Measurements from ENCODE around the gene PDP2.

Gene PDP2

DNA sequence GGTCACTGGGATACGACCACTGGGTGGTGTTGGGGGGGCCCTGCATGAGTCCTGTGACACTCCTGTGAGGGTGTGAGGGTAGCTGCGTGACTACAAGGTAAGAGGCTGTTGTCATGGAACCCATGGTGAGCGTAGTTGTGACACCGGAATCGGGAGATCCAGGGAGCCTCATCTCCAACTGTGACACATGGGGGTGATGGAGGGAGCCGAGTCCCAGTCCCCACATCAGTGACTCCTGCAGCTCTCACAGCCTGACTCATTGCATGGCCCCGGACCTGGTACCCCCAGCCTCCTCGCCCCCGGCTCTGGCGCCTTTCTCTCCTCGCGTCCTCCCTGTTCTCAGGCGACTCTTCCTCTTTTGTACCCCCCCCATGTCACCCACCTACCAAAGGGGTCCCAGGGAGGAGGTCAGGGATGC lies 24.1 kb downstream of the PDP2 start:
- TF ChIP-seq, protein P1, sequence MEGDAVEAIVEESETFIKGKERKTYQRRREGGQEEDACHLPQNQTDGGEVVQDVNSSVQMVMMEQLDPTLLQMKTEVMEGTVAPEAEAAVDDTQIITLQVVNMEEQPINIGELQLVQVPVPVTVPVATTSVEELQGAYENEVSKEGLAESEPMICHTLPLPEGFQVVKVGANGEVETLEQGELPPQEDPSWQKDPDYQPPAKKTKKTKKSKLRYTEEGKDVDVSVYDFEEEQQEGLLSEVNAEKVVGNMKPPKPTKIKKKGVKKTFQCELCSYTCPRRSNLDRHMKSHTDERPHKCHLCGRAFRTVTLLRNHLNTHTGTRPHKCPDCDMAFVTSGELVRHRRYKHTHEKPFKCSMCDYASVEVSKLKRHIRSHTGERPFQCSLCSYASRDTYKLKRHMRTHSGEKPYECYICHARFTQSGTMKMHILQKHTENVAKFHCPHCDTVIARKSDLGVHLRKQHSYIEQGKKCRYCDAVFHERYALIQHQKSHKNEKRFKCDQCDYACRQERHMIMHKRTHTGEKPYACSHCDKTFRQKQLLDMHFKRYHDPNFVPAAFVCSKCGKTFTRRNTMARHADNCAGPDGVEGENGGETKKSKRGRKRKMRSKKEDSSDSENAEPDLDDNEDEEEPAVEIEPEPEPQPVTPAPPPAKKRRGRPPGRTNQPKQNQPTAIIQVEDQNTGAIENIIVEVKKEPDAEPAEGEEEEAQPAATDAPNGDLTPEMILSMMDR (IDR thresholded peaks at IDR 0.05; ENCODE audit: borderline replicate concordance, insufficient read depth, low read depth, low read length) = no peak
- H3K4me3 ChIP-seq (ENCODE audit: low read depth, low read length) = no peak overlapping the region

DNA sequence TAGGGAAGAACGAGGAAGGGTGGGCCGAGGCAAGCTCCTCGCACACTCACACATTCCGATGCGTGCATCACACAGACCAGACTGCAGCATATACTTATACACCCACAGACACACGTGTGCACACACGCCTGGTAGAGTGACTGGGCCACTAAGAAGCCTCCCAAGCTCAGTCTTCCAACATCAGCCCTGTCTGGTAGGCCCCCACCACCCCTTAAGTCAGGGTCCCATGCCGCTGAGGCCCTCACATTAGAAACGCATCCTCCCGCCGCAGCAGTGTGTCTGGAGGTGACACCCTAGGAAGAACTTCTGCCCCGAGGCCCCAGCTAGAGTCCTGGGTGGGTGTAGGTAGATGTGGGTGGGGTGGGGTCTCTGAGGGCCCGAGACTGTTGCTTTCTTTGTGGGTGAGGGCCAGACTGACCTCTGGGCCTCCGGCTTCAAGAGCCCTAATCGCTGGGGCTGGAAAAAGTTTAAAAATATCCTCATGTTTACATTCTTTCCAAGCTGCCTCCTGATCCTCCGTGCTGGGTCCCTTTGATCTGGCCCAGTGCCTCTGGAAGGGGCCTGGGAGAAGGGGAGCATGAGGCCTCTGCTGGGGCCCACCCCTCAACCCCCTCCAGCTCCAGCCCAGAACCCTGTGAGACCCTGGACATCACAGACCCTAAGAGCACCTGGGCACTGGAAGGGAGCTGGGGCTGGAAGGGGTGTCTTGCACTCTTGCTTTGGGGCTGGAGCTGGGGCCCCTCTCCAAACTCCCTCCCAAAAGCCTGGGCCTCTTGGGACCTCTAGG lies 24.7 kb downstream of the PDP2 start:
- TF ChIP-seq, protein P1 (IDR thresholded peaks at IDR 0.05; ENCODE audit: borderline replicate concordance, insufficient read depth, low read depth, low read length) = no peak
- no peak overlapping the region for H3K4me3 ChIP-seq (ENCODE audit: low read depth, low read length)

DNA sequence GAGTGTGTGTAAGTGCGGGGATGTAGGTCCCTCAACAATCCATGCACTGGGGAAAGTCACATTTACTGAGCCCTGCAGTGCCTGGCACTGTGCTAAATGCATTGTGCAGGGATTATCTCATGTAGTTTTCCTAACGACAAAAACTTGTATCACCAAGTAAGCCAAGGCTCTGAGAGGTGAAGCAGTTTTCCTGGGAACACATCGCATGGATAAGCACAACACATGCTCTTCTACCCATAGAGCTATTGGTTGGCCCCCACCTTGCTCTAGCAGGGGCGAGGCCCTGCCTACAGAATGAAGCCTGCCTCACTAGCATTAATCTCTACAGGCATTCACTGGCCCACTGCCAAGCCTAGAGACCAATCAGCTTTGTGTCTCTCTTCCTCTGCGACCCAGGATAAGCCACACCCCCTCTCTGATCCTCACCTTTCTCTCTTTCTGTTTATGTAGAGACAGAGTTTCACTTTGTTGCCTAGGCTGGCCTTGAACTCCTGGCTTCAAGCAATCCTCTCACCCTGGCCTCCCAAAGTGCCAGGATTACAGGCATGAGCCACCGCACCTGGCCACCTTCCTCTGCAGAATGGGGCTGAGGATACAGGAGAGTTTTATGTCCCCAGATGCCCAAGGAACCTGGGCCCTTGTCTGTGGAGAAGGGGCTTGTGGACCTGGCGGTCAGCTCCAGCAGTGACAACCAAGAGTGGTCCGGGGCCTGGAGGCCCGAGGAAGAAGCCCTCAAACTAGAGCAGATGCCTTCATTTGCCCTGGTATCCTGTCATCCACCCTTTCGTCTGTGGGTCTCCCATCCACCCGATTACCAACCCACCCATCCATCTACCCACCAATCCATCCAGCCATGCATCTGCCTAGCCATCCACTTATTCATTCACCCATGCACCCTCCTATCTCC lies 25.6 kb downstream of the PDP2 start:
- H3K4me3 ChIP-seq (ENCODE audit: low read depth, low read length) = no peak overlapping the region
- TF ChIP-seq, protein P1 (IDR thresholded peaks at IDR 0.05; ENCODE audit: borderline replicate concordance, insufficient read depth, low read depth, low read length) = no peak

DNA sequence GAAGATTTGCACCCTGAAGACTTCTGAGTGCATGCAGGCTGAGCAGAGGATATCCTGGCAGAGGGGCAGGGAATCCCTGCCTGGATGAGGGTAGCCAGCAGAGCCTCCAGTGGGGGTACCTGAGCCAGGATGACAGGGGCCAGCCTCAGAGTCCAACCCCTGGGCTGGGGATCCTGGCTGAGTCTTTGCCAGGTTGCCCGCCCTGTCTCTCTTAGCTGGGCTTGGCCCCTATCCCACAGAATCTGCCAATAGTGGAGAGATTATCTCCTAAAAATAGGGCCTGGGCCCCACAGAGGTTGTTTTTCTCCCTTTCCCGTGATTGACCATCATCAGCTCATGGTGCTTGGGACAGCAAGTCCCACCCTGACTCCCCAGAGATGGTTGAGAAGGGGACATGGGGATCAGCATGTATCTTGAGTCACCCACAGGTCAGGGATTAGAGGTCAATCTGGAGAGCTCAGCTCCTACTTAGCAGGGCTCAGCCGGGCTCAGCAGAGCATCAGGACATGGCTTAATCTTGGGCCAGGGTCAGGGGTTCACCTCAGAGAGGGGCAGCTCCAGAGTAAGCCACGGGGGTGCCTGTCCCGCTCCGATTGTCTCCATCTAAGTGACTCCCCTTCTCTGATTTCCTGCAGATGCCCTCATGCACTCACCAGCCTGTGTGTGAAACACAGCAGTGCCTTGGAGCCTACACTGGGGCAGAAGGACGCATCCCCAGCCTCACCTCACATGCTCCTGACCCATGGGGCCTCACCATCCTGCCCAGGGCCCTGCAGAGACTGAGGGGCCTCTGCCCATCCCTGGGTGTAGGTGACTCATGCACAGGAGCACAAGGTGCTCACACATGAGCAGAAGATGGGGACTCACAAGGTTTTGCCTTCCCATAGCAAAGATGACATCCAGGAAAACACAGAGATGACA lies 26.9 kb downstream of the PDP2 start:
- H3K4me3 ChIP-seq (ENCODE audit: low read depth, low read length) = no peak overlapping the region
- TF ChIP-seq, protein P1 (IDR thresholded peaks at IDR 0.05; ENCODE audit: borderline replicate concordance, insufficient read depth, low read depth, low read length) = no peak

DNA sequence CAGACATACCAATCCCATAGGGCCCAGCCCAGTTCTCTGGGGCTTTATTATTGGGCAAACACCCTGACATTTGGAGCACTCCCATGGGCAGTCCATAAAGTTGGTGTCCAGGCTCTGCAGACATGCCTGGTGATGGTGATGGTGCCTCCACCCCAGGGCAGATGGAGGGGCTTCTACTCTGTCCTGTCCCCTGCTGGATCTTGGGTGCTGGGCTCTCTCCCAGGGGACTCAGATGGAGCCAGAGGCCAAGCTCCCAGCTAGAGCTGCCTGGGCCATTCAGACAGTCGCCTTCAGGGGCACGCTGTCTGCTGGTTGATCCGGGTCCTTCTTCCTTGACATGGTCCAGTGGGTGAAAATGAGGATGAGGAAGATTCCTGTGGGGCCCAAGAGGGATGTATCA lies 27.8 kb downstream of the PDP2 start:
- TF ChIP-seq, protein P1 (IDR thresholded peaks at IDR 0.05; ENCODE audit: borderline replicate concordance, insufficient read depth, low read depth, low read length) = no peak
- no peak overlapping the region for H3K4me3 ChIP-seq (ENCODE audit: low read depth, low read length)

DNA sequence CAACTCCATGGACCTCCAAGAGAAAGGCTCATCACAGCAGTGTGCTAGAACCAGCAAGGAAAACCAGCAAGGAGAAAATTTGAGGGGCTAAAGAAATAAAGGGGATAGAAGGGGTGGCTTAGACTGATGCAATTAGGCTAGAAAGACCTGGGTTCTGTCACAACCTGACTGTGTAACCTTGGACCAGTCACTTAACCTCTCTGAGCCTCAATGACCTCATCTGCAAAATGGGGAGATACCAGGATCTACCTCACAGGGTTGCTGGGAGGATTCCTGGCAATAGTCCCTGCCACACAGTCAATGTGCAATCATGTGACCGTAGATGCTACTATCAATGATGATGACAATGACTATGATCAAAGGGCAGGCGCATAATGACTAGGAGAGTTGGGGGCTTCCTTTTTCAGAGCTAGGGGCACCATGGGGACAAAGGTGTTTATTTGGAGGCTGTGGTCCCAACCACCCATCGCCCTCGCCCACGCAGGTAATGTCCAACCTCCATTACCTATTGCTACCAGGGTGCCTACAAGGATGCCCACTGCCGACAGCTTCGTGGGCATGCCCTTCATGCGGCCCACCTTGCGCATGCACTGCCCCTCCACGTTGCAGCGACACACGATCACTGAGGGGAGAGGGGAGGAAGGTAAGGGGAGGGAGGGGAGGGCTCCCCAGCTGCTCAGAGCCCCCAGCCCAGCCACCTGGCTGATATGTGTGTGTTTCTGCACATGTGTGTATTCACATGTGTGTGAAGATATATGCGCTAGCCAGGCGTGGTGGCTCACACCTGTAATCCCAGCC lies 28.6 kb downstream of the PDP2 start:
- no peak overlapping the region for H3K4me3 ChIP-seq (ENCODE audit: low read depth, low read length)
- TF ChIP-seq, protein P1 (IDR thresholded peaks at IDR 0.05; ENCODE audit: borderline replicate concordance, insufficient read depth, low read depth, low read length) = no peak

Measured in GM12875 (cell line).